NCI-H2107 (cell line): ENCODE data around the gene SAP30BP.
"Not testable (repeated sequence)": the region's sequence is repeated elsewhere in the genome, so short reads cannot be mapped to it uniquely, and the experiment has no call there.

ENCODE experiments used
- DNase-seq: peaks from one replicate; lab custom pipeline; 2025; lab: John Stamatoyannopoulos, UW

SAP30BP gene

GRCh38 chr17:75633486-75634375 lies 33.4 kb upstream of the SAP30BP start:
- peak; percentile 91 for DNase-seq

DNA sequence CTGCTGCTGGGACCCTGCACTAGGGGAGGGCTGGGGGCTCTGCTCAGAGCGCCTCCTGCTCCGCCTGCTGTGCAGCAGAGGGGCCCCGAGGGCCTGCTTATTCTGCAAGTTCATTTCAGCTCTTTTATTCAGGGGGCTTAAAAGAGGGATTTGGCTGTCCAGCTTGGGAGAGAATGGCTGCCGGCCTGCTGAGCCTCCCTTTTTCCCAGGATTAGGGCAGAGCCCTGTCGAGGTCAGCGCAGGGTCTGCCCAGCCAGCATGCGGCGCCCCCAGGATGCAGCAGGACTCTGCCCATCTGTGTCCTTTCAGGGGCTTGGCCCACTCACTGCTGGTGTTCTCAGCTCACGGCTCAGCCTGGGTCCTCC lies 32.8 kb upstream of the SAP30BP start:
- no peak for DNase-seq

GRCh38 chr17:75634754-75635609 lies 32.2 kb upstream of the SAP30BP start:
- DNase-seq, result no peak

DNA sequence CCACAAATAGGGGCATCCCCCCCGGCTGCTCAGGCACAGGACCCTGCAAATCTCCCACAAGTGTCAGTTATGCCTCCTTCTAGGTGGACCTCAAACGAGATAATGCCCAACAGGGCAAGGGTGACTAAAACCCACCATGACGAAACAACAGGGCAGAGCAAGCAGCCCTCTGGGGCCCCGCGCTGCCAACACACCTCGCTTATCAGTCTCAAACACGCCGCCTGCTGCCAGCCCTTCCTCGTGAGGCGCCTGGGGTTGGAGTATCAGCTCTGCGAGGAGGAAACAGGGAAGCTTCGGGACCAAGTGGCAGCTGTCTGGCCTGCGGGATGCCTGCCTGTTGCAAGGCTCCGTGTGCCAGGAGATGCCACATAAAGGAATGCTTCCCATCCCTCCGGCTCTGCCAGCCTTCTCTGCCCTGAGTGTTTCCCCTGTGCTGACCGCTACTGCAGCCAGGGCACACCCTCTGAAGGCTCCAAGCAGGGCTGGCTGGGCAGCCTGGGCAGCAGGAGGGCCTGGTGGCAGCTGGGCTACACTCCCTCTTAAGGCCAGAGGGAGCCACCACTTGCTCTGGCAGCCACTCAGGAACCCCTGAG lies 31.4 kb upstream of the SAP30BP start:
- no peak for DNase-seq

DNA sequence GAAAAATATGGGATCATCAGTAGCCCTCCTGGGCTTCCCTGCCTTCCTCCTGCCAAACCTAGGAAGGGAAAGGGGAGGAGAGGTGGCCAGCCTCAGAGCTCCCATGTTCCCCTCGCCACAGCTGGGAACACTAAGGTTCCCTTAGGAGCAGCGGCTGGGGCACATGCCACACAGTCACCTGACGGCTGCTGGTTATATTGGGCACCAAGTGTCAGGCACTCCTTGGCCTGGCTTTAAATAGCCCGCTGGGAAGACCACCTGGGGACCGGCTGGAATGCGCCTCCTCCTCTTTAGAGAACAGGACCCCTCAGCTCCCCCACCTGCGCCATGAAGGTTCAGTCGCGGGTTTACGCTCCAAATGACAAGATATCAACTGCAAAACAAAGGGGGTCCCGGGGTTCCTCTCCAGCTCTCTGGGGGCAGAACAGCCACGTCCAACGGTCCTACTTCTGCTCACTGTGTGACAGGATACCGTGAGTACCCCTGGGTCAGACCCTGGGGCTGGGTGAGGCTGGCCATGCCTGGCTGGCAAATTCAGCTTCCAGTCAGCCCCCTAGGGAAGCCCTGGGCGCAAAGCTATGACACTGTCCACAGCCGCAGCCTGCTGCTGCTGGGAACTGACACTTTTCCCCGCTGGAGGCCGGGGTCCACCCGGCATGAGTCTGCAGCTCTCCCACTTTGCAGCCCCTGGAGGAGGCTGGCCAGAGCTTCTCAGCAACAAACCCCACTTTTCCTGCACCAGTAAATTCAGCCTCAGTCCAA lies 30.6 kb upstream of the SAP30BP start:
- no peak for DNase-seq

DNA sequence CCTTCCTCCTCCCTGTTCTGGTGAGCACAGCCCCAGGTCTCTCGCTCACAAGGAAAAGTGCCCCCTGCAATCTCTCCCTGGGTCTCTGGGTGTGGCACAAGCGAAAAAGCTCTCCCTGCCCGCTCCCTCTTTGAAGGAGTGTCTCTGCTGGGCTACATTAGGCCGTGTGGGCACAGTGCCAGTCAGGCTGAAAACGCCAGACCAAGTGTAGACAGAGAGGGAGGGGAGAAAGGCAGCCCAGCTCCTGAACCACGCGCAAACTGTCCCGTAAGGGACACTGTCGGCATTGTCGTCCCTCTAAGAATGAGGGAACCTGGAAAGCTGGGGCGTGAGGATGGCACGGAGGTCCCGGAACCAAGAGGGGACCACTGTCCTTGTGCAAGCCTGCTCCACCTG lies 30.0 kb upstream of the SAP30BP start:
- no peak for DNase-seq

GRCh38 chr17:75637551-75637950 lies 29.6 kb upstream of the SAP30BP start:
- no peak for DNase-seq

DNA sequence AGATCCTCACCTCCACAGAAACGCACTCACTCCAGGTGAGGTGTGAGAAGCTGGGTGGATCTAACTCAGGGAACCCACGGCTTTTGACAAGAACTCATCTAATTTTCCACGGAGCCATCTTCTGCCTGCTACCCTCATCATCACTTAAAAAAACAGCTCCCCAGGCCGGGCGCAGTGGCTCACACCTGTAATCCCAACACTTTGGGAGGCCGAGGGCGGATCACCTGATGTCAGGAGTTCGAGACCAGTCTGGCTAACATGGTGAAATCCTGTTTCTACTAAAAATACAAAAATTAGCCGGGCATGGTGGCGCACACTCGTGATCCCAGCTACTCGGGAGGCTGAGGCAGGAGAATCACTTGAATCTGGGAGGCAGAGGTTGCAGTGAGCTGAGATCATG lies 29.1 kb upstream of the SAP30BP start:
- not testable (repeated sequence) for DNase-seq

DNA sequence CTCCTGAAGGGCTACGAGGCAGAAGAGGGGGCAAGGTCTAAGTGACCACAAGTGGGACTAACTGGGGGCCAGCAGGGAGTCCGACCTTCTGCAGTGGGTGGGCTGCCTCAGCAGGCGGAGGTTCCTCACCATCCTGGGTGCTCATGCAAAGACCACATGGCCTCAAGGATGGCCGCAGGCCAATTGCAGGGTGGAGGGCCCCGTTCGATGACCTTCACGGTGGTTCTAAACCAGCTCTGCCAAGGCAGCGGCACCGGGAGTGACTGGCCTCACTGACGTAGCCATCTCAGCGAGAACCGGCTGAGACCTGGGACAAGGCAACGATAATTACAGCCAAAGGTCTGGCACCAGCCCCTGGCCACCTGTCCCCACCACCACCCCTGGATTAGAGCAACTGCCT lies 28.2 kb upstream of the SAP30BP start:
- DNase-seq, result no peak

- DNase-seq, result no peak
Measured at GRCh38 chr17:75639327-75639726, 27.8 kb upstream of the SAP30BP start.

- no peak for DNase-seq
Measured at GRCh38 chr17:75639771-75640555, 27.2 kb upstream of the SAP30BP start.

- no peak for DNase-seq
Measured at GRCh38 chr17:75640556-75641119, 26.5 kb upstream of the SAP30BP start.

GRCh38 chr17:75641343-75641742 lies 25.8 kb upstream of the SAP30BP start:
- no peak for DNase-seq

DNA sequence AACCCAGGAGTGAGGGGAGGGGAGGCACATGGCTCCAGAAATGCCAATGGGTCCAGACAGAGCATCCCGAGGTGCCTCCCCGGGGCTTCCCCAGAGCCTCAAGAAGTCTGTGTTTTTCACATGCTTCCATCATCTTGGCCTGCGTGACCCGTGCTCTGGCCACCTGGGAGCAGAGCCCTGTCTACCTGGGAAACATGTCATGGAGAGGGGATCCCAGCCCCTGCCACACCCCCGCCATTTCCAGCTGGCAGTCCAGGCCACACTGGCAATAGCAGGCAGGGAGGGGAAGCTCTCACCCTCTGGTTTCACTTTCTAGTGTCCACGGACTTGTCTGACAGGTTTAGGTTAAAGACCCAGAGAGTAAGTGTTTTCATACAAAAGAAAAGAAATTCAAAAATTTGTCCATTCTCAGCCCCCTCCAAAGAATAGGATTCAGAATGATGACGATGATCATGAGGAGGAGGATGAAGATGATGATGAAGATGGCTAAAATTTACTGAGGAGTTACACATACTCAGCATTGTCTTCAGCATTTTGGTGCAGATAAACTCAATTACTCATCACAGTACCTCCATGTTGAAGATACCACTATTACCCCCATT lies 24.9 kb upstream of the SAP30BP start:
- DNase-seq, result no peak

DNA sequence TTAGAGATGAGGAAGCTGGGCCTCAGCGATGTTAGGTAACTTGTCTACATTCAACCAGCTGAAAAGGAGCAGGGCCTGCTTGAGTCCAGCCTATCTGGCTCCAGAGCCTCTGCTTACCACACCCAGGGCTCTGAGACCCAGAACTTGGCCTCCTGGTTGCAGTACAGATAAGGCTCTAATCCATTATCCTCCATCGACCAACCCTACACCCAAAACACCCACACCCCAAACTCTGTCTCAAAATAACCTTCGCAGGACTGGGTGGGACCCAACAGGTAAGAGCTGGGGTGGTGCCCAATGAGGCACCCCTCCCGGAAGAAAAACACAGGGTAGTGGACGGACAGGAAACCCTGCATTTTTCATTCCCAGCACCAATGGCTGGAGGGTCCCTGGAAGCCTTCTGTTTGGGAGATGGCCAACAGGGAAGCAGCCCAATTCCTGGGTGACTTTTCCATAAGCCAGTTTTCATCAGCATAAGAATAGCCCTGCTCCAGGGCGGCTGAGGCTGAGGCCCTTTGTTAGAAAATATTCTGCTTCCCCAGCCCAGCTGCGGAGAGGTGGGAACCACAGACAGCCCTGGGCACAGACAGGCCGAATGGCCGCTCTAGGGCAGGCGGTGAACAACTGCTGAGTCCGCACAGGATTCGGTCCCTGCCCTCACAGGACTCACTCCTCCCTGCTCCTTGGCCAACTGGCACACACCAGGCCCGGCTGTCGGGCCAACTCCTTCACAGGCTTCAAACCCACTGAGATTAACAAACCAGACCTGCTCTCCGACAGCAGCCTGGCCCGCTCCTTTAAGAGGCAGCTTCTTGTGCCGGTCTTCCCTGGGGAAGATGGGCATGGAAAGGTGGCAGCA lies 24.1 kb upstream of the SAP30BP start:
- no peak for DNase-seq

GRCh38 chr17:75643643-75644017 lies 23.5 kb upstream of the SAP30BP start:
- DNase-seq, result no peak

DNA sequence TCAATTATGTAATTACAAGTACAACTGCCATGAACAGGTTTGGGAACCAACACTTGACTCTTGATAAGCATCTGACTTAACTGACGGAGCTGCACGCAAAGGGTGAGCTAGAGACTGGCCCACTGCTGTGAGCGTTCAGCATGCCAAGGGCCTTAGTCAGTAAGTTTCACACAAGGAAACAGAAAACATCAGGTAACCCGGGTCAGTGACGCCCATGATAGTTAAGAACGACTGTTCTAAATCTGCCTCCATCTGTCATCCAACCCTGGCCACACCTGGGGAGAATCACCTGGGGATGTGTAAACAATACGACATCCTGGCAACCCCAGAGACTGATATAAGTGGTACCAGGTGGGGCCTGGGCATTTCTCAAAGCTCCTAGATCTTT lies 21.6 kb upstream of the SAP30BP start:
- no peak for DNase-seq

- DNase-seq, result no peak
Measured at GRCh38 chr17:75645889-75646637, 21.1 kb upstream of the SAP30BP start.

- no peak for DNase-seq
Measured at GRCh38 chr17:75646638-75646992, 20.5 kb upstream of the SAP30BP start.
